H1 (cell line): Measurements from ENCODE around the gene MATR3. TPM values are rescaled to one million over a fixed set of nuclear protein-coding genes. Genes with fewer than 3 reads are reported as not detected.

Experiments used
- TAF7 ChIP-seq: optimal IDR thresholded peaks from 2 replicates; pipeline ENCODE3; 2011; ENCODE audit warnings: low read depth, mild to moderate bottlenecking, inconsistent platforms, low read length, moderate library complexity, borderline replicate concordance
- TCF12 ChIP-seq: IDR thresholded peaks from 2 replicates; pipeline ENCODE4 v1.6.1; 2011; ENCODE audit warnings: low read depth, mild to moderate bottlenecking, low read length
- ZNF274 ChIP-seq: IDR thresholded peaks from 2 replicates; pipeline ENCODE4 v1.7.0; 2012; ENCODE audit warnings: low read length, borderline replicate concordance; ENCODE audit errors: extremely low read depth
- polyA plus RNA-seq, 7 experiments: library from polyadenylated mRNA; depleted of rRNA in 3 of 7; stranded (reverse) in 5 of 7; unstranded in 2 of 7; fragments of >200 nt in 5 of 7; fragments of 200-250 nt in 2 of 7; gene quantifications; 1 replicate in 5 of 7; 2 replicates in 1 of 7; 4 replicates in 1 of 7; pipeline versions ENCODE4 v1.2.1 to v1.2.3, GENCODE V29; 2011 to 2013; ENCODE audit warnings: missing spikeins in 2 of 7, mixed read lengths in 2 of 7
- total RNA-seq: library from RNA; stranded (reverse); fragmentation: NEBNext Ultra II Directional; extraction: Animal tissue kit (Norgen Biotek cat#: 25700); gene quantifications from 2 replicates; pipeline ENCODE4 v1.2.1, GENCODE V29; 2021

MATR3 gene
- total and polyA plus RNA-seq, 2 of the 8 experiments (the other 6 are each of a cell fraction or from before 2014, with no cell fraction given): 116 to 389 TPM

- no peak for TF ChIP-seq ZNF274
- TF ChIP-seq TCF12: no peak
- TF ChIP-seq TAF7: no peak
Measured at GRCh38 chr5:139291051-139291450, 2.5 kb upstream of the MATR3 start (continued).
